ENCODE data around the gene DUSP7.

DUSP7 gene

DNA sequence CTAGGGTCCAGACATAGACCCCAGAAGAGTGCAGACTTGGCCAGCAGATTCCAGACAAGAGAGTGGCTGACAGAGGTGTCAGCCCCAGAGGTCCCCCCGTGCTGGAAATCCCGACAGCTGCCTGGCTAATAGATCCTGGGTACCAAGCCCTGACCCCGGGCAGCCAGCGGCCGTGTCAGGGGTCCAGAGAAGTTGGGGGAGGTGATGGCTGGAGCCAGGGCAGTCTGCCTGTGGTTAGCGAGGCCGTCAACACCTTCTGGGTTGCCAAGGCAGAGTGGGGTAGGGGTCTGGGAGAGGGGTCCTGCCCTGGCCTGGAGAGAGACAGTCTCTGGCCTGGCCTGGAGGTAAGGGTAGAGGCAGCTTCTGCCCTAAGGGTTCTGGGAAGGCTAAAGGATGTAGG is 35.6 kb downstream of the DUSP7 start:
- Histone ChIP-seq H3K9me3 (ENCODE audit: control insufficient read depth in 1 of 2, low read length in 2 of 2) (no peaks in the 10 kb centered on the region), H3K27ac (ENCODE audit: low read length) (no peak overlapping the region), H3K4me3 (ENCODE audit: low read depth in 1 of 2, low read length in 2 of 2) (no peak overlapping the region), H3K36me3 (ENCODE audit: control insufficient read depth in 1 of 2, insufficient read depth in 2 of 2, low read length in 2 of 2) (no peaks in the 10 kb centered on the region), H3K27me3 (ENCODE audit: low read depth, low read length) (no peaks in the 10 kb centered on the region), H3K4me1 (ENCODE audit: control insufficient read depth in 1 of 2, insufficient read depth in 2 of 2, low read length in 2 of 2) (peaks cover 8 to 24% of the 10 kb centered on the region in 2 donors)

DNA sequence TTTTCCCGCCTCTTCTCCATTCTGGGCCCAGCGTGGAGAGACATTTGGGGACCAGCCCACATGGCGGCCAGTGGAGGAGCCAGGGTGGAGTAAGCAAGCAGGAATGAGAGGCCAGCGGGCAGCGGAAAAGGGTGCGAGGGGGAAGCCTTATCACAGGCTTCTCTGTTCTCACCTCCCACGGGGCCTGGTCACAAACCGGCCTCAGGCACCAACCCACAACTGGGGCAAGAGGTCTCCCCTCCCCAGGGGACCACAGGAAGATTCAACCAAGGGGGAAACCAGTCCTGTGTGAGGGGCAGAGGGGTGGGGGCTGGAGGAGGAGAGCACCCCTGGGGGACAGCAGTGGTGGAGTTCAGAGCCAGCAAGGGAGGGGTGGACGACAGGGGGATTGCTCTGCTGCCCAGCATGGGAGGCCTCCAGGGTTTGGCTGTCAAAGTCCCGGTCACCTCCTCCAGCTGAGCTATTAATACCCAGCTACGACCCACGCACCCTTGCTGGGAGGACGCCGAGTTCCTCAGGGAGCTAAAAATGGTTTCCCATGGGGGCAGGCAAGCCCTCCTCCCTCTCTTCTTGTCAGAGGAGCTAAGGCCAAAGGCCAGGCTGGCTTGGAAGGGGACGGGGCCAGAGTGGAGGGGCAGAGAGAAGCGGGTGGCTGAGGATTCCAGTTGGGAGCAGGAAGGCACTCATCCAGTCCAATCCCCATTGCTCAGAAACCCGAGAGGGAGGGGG is 36.9 kb downstream of the DUSP7 start:
- no peak overlapping the region for H3K27ac ChIP-seq (ENCODE audit: low read length)

DNA sequence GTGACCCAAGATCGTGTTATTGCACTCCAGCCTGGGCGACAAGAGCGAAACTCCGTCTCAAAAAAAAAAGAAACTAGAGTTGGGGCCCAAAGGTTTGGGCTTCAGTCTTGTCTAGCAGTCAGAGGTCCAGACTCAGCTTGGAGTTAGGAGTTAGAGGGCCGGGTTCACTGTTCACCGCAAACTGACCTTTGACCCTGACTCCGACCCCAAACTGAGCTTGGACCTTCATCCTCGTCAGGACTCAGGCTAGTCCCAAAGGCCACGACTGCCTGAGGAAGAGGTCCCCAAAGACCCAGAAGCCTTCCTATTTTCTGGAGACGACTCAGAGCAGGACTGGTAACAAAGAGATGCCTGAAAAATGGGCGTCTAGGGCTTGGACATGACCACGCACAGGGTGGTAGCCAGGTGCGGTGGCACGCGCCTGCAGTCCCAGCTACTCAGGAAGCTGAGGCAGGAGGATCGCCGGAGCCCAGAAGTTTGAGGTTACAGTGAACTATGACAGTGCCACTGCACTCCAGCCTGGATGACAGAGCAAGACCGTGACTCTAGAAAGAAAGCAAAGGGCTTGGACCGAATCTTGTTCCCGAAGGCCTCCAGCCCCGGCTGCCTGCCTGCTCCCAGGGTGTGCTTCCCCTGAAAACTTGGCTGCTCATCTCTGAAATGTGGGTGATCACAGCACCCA is 37.9 kb downstream of the DUSP7 start:
- Histone ChIP-seq H3K27ac (ENCODE audit: low read length) (no peak overlapping the region), H3K9me3 (ENCODE audit: control insufficient read depth in 1 of 2, low read length in 2 of 2) (no peaks in the 10 kb centered on the region), H3K4me3 (ENCODE audit: low read depth in 1 of 2, low read length in 2 of 2) (no peak overlapping the region), H3K27me3 (ENCODE audit: low read depth, low read length) (no peaks in the 10 kb centered on the region), H3K4me1 (ENCODE audit: control insufficient read depth in 1 of 2, insufficient read depth in 2 of 2, low read length in 2 of 2) (peaks cover 8 to 24% of the 10 kb centered on the region in 2 donors), H3K36me3 (ENCODE audit: control insufficient read depth in 1 of 2, insufficient read depth in 2 of 2, low read length in 2 of 2) (no peaks in the 10 kb centered on the region)

More for the DNA sequence above, 36.9 kb downstream of the DUSP7 start:
- Histone ChIP-seq H3K4me3 (ENCODE audit: low read depth in 1 of 2, low read length in 2 of 2) (no peak overlapping the region), H3K4me1 (ENCODE audit: control insufficient read depth in 1 of 2, insufficient read depth in 2 of 2, low read length in 2 of 2) (peaks cover 8 to 24% of the 10 kb centered on the region in 2 donors), H3K27me3 (ENCODE audit: low read depth, low read length) (no peaks in the 10 kb centered on the region), H3K9me3 (ENCODE audit: control insufficient read depth in 1 of 2, low read length in 2 of 2) (no peaks in the 10 kb centered on the region), H3K36me3 (ENCODE audit: control insufficient read depth in 1 of 2, insufficient read depth in 2 of 2, low read length in 2 of 2) (no peaks in the 10 kb centered on the region)

DNA sequence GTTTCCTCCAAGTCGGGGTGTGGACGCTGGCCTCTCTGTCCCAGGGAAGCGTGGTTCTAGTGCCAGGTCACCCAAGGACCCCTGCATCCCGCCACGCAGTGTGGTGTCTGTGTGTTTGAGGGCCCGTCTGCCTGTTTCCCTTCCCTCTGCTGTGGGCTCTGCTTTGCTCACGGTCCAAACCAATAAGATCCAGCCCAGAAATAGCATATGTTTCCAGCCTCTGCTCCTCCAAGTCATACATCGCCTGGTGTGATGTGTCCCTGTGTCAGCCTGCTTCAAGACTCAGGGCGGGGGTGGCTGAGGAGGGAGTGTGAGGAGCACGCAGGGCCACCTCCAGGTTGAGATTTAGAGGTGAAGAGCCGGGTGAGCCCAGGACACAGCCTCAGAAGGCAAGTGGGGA is 38.8 kb downstream of the DUSP7 start:
- Histone ChIP-seq H3K36me3 (ENCODE audit: control insufficient read depth in 1 of 2, insufficient read depth in 2 of 2, low read length in 2 of 2) (no peaks in the 10 kb centered on the region), H3K9me3 (ENCODE audit: control insufficient read depth in 1 of 2, low read length in 2 of 2) (no peaks in the 10 kb centered on the region), H3K4me3 (ENCODE audit: low read depth in 1 of 2, low read length in 2 of 2) (no peak overlapping the region), H3K27ac (ENCODE audit: low read length) (no peak overlapping the region), H3K27me3 (ENCODE audit: low read depth, low read length) (no peaks in the 10 kb centered on the region), H3K4me1 (ENCODE audit: control insufficient read depth in 1 of 2, insufficient read depth in 2 of 2, low read length in 2 of 2) (peaks cover 3 to 17% of the 10 kb centered on the region in 2 donors)

DNA sequence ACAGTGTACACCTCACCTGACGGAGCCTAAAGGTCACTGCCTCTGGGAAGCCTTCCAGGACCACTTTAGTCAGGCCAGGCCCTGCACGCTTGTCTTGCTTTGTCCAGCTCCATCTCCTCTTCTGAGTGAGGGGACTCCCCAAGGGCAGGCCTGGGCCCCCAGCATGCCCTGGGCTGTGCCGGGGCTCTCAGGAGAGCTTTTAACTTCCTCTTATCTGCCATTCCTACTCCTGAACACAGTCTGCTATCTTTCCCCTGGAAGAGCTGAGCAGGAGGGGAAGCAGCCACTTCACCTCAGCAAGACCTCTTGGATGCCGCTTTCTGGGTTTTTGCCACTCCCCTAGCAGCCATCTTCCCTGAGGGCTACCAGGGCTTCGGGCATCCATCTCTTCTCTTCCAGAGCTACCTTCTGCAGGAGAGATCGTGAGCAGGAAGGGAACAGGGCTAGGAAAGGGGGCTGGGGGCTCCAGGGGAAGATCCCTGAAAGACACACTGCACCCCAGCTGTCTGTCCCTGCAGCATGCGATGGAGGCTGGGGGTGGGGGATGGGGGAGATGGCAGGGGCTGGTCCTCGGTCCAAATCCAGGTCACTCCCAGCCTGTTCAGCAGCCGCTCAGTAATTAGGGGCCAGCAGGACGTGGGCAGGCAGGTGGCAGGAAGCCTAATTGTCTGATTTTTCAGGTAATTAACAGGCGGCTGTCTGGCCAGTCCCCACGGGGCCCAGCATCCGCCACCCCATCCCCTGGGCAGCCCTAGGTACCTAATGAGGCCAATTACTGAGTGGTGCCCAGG is 40.7 kb downstream of the DUSP7 start:
- no peaks in the 10 kb centered on the region for H3K27me3 ChIP-seq (ENCODE audit: low read depth, low read length)
- no peak overlapping the region for H3K4me3 ChIP-seq (ENCODE audit: low read depth in 1 of 2, low read length in 2 of 2)
- H3K27ac ChIP-seq (ENCODE audit: low read length), result no peak overlapping the region
- no peaks in the 10 kb centered on the region for H3K36me3 ChIP-seq (ENCODE audit: control insufficient read depth in 1 of 2, insufficient read depth in 2 of 2, low read length in 2 of 2)
- H3K9me3 ChIP-seq (ENCODE audit: control insufficient read depth in 1 of 2, low read length in 2 of 2), result no peaks in the 10 kb centered on the region
- peaks cover 0 to 7% of the 10 kb centered on the region in 2 donors for H3K4me1 ChIP-seq (ENCODE audit: control insufficient read depth in 1 of 2, insufficient read depth in 2 of 2, low read length in 2 of 2)

DNA sequence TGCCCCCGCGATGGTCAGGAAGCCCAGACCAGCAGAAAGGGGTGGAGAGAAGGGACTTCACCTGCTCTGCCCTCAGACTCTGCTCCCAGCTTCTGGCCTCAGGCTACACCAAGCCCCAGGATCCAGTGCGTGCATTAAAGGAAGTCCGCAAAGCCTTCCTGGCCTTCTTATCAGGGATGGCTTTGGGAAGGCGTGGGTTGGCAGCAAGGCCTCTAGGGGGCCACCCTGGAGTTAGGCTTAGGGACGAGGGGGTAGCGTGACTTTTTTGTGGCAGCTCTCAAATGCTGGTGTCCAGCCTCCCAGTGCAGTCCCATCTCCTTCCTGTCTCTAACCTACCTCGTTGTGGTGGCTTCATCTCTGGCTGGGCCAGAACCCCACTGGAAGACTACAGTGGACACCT is 41.8 kb downstream of the DUSP7 start:
- no peak overlapping the region for H3K4me3 ChIP-seq (ENCODE audit: low read depth in 1 of 2, low read length in 2 of 2)

DNA sequence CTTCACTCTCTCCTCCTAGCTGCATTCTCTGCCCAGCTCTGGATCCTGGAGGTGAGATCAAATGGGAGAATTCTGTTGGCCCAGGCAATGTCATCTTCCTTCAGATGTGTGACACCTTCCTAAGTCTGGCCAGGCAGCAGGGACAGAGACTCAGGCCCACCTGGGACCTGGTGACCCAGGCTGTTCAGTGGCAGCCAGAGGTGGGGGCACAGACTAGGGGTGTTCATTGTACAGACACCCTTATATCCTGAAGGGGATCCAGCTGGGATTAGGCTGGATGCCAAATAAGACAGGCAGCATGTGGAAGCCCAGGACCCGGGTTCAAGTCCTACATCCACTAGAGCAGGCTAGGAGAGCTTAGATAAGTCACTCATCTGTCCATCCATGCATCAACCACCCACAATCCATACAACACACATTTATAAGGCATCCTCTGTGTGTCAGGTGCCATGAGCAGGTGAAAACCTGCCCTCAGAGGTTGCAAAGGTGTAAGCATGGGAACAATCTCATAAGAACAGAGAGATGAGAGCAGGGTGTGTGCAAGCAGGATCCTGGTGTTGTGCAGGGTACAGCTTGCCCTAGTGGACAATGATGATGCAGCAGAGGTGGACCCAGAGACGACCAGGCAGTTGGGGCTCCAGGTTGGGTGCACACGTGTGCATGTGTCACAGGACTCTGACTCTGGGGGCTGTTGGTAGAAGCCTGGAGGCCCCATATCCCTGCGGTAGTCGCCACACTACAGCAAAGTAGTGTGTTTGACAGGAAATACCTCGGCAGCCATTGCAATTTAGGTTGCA is 42.4 kb downstream of the DUSP7 start:
- Histone ChIP-seq H3K27ac (ENCODE audit: low read length) (no peak overlapping the region), H3K36me3 (ENCODE audit: control insufficient read depth in 1 of 2, insufficient read depth in 2 of 2, low read length in 2 of 2) (no peaks in the 10 kb centered on the region), H3K4me1 (ENCODE audit: control insufficient read depth in 1 of 2, insufficient read depth in 2 of 2, low read length in 2 of 2) (no peaks in the 10 kb centered on the region), H3K4me3 (ENCODE audit: low read depth in 1 of 2, low read length in 2 of 2) (no peak overlapping the region), H3K9me3 (ENCODE audit: control insufficient read depth in 1 of 2, low read length in 2 of 2) (no peaks in the 10 kb centered on the region), H3K27me3 (ENCODE audit: low read depth, low read length) (no peaks in the 10 kb centered on the region)

More for the DNA sequence above, 41.8 kb downstream of the DUSP7 start:
- H3K27me3 ChIP-seq (ENCODE audit: low read depth, low read length), result no peaks in the 10 kb centered on the region
- H3K27ac ChIP-seq (ENCODE audit: low read length), result no peak overlapping the region
- H3K4me1 ChIP-seq (ENCODE audit: control insufficient read depth in 1 of 2, insufficient read depth in 2 of 2, low read length in 2 of 2), result peaks cover 0 to 3% of the 10 kb centered on the region in 2 donors
- H3K36me3 ChIP-seq (ENCODE audit: control insufficient read depth in 1 of 2, insufficient read depth in 2 of 2, low read length in 2 of 2), result no peaks in the 10 kb centered on the region
- no peaks in the 10 kb centered on the region for H3K9me3 ChIP-seq (ENCODE audit: control insufficient read depth in 1 of 2, low read length in 2 of 2)

DNA sequence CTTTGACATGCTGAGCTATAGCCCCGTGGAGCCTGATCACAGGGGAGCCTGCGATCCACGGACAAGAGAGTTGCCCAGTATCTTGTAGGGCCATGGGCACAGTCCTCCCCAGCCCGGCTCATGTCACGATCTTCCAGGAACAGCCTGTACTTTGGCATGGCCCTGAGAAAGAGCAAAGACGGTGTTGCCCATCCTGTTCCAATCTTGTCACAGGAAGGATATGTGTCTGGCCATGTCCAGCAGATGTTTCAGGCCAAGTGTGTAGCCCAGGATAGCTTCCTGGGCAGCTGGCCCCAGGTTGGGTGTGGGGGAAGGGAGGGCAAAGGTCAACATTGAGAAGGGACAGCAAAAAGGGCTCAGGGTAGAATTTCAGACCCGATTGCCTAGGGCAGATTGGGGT is 43.7 kb downstream of the DUSP7 start:
- no peaks in the 10 kb centered on the region for H3K9me3 ChIP-seq (ENCODE audit: control insufficient read depth in 1 of 2, low read length in 2 of 2)
- no peaks in the 10 kb centered on the region for H3K36me3 ChIP-seq (ENCODE audit: control insufficient read depth in 1 of 2, insufficient read depth in 2 of 2, low read length in 2 of 2)
- H3K4me3 ChIP-seq (ENCODE audit: low read depth in 1 of 2, low read length in 2 of 2), result no peak overlapping the region
- no peaks in the 10 kb centered on the region for H3K27me3 ChIP-seq (ENCODE audit: low read depth, low read length)
- no peak overlapping the region for H3K27ac ChIP-seq (ENCODE audit: low read length)
- H3K4me1 ChIP-seq (ENCODE audit: control insufficient read depth in 1 of 2, insufficient read depth in 2 of 2, low read length in 2 of 2), result no peaks in the 10 kb centered on the region

DNA sequence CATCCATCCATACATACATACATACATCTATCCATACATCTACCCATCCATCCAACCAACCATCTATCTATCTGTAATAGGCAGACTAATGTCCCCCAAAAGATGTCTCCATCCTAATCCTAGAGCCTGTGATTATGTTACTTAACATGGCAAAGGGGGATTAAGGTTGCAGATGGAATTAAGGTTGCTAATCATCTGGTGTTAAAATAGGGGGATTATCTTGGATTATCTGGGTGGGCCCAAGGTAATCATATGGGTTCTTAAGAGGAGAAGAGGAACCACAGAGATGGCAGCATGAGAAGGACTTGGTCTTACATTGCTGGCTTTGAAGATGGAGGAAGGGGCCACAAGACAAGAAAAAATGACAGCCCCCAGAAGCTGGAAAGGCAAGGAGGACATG is 45.9 kb downstream of the DUSP7 start:
- H3K4me1 ChIP-seq (ENCODE audit: control insufficient read depth in 1 of 2, insufficient read depth in 2 of 2, low read length in 2 of 2), result peaks cover 0 to 13% of the 10 kb centered on the region in 2 donors
- H3K4me3 ChIP-seq (ENCODE audit: low read depth in 1 of 2, low read length in 2 of 2), result no peak overlapping the region
- no peaks in the 10 kb centered on the region for H3K36me3 ChIP-seq (ENCODE audit: control insufficient read depth in 1 of 2, insufficient read depth in 2 of 2, low read length in 2 of 2)
- H3K9me3 ChIP-seq (ENCODE audit: control insufficient read depth in 1 of 2, low read length in 2 of 2), result no peaks in the 10 kb centered on the region
- H3K27ac ChIP-seq (ENCODE audit: low read length), result no peak overlapping the region
- no peaks in the 10 kb centered on the region for H3K27me3 ChIP-seq (ENCODE audit: low read depth, low read length)

DNA sequence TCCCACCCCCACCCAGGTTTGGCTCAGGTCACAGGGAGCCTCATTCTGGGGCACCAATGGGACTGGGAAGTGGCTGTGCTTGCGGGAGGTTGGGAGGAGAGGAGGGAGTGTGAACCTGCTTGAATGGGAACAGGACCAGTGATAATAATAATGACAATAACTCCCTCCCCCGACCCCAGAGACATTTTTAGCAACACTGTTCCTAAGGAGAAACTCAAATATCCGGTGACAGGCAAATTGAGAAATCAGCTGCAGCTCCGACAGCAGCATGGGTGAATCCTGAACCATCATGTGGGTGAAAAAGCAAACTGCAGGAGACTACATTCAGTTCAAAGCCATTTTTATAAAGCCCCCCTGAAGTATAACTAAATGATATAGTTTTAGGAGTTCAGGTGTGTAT is 49.1 kb downstream of the DUSP7 start:
- Histone ChIP-seq H3K36me3 (ENCODE audit: control insufficient read depth in 1 of 2, insufficient read depth in 2 of 2, low read length in 2 of 2) (no peaks in the 10 kb centered on the region), H3K9me3 (ENCODE audit: control insufficient read depth in 1 of 2, low read length in 2 of 2) (no peaks in the 10 kb centered on the region), H3K4me3 (ENCODE audit: low read depth in 1 of 2, low read length in 2 of 2) (no peak overlapping the region), H3K4me1 (ENCODE audit: control insufficient read depth in 1 of 2, insufficient read depth in 2 of 2, low read length in 2 of 2) (peaks cover 0 to 24% of the 10 kb centered on the region in 2 donors), H3K27ac (ENCODE audit: low read length) (no peak overlapping the region), H3K27me3 (ENCODE audit: low read depth, low read length) (no peaks in the 10 kb centered on the region)

DNA sequence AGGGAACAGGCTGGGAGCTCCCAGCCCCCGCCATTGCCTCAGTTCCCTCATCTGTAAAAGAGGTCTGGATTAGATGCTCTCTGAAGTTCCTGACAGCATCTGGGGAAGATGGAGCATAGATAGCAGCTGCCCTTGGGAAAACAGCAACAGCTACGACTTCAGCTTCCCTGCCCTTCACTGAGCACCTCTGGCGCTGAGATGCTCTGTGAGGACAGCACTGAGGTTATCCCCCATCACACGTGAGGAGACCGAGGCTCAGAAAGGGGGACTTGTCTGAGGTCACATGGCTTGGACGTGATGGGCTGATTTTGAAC is 49.6 kb downstream of the DUSP7 start:
- Histone ChIP-seq H3K27ac (ENCODE audit: low read length) (no peak overlapping the region), H3K36me3 (ENCODE audit: control insufficient read depth in 1 of 2, insufficient read depth in 2 of 2, low read length in 2 of 2) (no peaks in the 10 kb centered on the region), H3K4me3 (ENCODE audit: low read depth in 1 of 2, low read length in 2 of 2) (no peak overlapping the region), H3K9me3 (ENCODE audit: control insufficient read depth in 1 of 2, low read length in 2 of 2) (no peaks in the 10 kb centered on the region), H3K4me1 (ENCODE audit: control insufficient read depth in 1 of 2, insufficient read depth in 2 of 2, low read length in 2 of 2) (peaks cover 0 to 24% of the 10 kb centered on the region in 2 donors), H3K27me3 (ENCODE audit: low read depth, low read length) (no peaks in the 10 kb centered on the region)
